KMS-11 (cell line): ENCODE data around the gene OR5B2.

ENCODE experiments used
- H2AFZ ChIP-seq: fragments of 200-600 bp; sonication (generic); 2 replicates; pipeline ENCODE4 v1.6.1; 2016; ENCODE audit warnings: antibody characterized with exemption, mixed run types, low read depth
- H3K27ac ChIP-seq: fragments of 200-600 bp; sonication (generic); 2 replicates; pipeline ENCODE4 v1.6.1; 2016; ENCODE audit warnings: mild to moderate bottlenecking, mixed run types
- H3K27me3 ChIP-seq: fragments of 200-600 bp; sonication (generic); 2 replicates; pipeline ENCODE4 v1.6.1; 2017; ENCODE audit warnings: mild to moderate bottlenecking, low read depth, mixed run types, moderate library complexity; ENCODE audit not compliant: insufficient read depth
- H3K36me3 ChIP-seq: fragments of 200-600 bp; sonication (generic); 2 replicates; pipeline ENCODE4 v1.6.1; 2017; ENCODE audit warnings: mild to moderate bottlenecking, mixed run types; ENCODE audit not compliant: insufficient read depth
- H3K4me1 ChIP-seq: fragments of 200-600 bp; sonication (generic); 2 replicates; pipeline ENCODE4 v1.6.1; 2016; ENCODE audit warnings: mild to moderate bottlenecking, low read depth, mixed run types; ENCODE audit not compliant: poor library complexity, severe bottlenecking
- H3K4me2 ChIP-seq: fragments of 200-600 bp; sonication (generic); 2 replicates; pipeline ENCODE4 v1.7.0; 2016; ENCODE audit warnings: mild to moderate bottlenecking, mixed run types
- H3K4me3 ChIP-seq: fragments of 200-600 bp; sonication (generic); IDR thresholded peaks from 2 replicates; pipeline ENCODE4 v1.6.1; 2017; ENCODE audit warnings: low read depth, low read length, mixed read lengths; ENCODE audit not compliant: insufficient read depth
- H3K79me2 ChIP-seq: fragments of 200-600 bp; sonication (generic); 2 replicates; pipeline ENCODE4 v1.6.1; 2016; ENCODE audit warnings: low read depth, mixed run types; ENCODE audit not compliant: insufficient read depth
- H3K9ac ChIP-seq: fragments of 200-600 bp; sonication (generic); 2 replicates; pipeline ENCODE4 v1.6.1; 2016; ENCODE audit warnings: mild to moderate bottlenecking, mixed run types
- H4K20me1 ChIP-seq: fragments of 200-600 bp; sonication (generic); 2 replicates; pipeline ENCODE4 v1.6.1; 2016; ENCODE audit warnings: mild to moderate bottlenecking, mixed run types; ENCODE audit not compliant: insufficient read depth
- TF ChIP-seq, protein P1 (sequence below): fragments of 200-600 bp; sonication (generic); conservative IDR thresholded peaks from 2 replicates; pipeline ENCODE4 v1.6.1; 2017; ENCODE audit warnings: low read depth, mild to moderate bottlenecking, antibody characterized with exemption, low read length, moderate library complexity, mixed read lengths

Gene OR5B2

DNA sequence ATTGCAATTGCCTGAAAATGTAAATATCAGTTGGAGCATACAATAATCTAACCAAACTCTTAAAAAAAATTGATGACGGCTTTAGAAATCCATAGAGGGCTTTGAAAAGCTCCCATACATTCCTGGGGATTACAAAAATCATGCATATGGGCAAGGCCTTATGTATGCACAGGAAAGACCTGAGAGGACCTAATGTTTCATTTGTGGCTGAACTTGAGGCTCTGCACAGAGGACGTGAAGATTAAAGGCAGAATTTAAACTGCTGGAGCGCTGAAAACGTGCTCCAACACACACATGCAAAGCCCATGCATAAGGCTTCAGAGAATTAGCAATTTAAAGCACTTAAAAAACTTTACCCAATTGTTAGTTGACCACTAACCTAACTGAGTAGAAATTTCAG, 10.6 kb upstream of the OR5B2 start:
- Histone ChIP-seq H3K4me2 (no peak overlapping the region), H4K20me1 (no peaks in the 10 kb centered on the region), H3K27ac (no peak overlapping the region), H2AFZ (no peak overlapping the region), H3K36me3 (no peaks in the 10 kb centered on the region), H3K27me3 (no peaks in the 10 kb centered on the region), H3K79me2 (no peaks in the 10 kb centered on the region), H3K9ac (no peak overlapping the region), H3K4me3 (no peak overlapping the region), H3K4me1 (no peaks in the 10 kb centered on the region)
- TF ChIP-seq, protein P1, sequence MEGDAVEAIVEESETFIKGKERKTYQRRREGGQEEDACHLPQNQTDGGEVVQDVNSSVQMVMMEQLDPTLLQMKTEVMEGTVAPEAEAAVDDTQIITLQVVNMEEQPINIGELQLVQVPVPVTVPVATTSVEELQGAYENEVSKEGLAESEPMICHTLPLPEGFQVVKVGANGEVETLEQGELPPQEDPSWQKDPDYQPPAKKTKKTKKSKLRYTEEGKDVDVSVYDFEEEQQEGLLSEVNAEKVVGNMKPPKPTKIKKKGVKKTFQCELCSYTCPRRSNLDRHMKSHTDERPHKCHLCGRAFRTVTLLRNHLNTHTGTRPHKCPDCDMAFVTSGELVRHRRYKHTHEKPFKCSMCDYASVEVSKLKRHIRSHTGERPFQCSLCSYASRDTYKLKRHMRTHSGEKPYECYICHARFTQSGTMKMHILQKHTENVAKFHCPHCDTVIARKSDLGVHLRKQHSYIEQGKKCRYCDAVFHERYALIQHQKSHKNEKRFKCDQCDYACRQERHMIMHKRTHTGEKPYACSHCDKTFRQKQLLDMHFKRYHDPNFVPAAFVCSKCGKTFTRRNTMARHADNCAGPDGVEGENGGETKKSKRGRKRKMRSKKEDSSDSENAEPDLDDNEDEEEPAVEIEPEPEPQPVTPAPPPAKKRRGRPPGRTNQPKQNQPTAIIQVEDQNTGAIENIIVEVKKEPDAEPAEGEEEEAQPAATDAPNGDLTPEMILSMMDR = no peak

DNA sequence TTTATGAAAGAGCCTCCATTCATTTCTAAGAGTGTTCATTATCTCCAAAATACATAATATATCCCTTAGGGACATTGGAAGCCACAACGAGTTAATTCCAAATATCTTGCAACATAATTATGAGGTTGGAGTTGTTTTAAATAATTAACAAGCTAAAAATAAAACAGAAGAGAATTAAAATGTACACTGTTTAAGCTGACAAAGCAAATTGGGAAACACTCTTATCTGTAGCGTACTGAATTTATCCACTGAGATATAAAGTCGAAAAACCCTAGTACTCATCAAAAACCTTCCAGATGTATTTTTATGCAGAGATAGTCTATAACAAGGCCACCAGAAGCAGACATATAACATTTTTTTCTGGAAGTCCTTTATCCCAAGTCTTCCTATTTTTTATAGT, 6.3 kb upstream of the OR5B2 start:
- Histone ChIP-seq H3K27me3 (no peaks in the 10 kb centered on the region), H3K79me2 (no peaks in the 10 kb centered on the region), H3K27ac (no peak overlapping the region), H3K4me3 (no peak overlapping the region), H3K4me1 (no peaks in the 10 kb centered on the region), H3K9ac (no peak overlapping the region), H2AFZ (no peak overlapping the region), H3K4me2 (no peak overlapping the region), H4K20me1 (no peaks in the 10 kb centered on the region), H3K36me3 (no peaks in the 10 kb centered on the region)
- TF ChIP-seq, protein P1 = no peak

DNA sequence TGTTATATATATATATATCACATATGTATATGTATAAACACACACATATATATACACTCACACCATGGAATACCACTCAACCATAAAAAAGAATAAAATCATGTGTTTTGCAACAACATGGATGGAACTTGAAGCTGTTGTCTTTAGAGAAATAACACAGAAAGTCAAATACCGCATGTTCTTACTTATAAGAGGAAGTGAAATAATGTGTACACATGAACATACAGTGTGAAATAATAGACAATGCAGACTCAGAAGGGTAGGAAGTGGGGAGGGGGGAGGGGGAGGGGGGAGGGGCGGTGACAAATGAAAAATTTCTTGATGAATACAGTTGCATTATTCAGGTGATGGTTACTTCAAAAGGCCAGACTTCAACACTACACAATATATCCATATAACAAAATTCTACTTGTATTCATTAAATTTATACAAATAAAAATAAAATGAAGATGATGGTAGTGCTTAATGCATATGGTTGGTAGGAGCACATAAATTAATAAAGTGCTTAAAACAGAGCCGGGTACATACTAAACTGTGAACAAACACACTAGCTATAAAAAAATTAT, 5.8 kb upstream of the OR5B2 start:
- Histone ChIP-seq H3K4me3 (no peak overlapping the region), H2AFZ (no peak overlapping the region), H3K4me1 (no peaks in the 10 kb centered on the region), H3K36me3 (no peaks in the 10 kb centered on the region), H3K79me2 (no peaks in the 10 kb centered on the region), H3K27ac (no peak overlapping the region), H4K20me1 (no peaks in the 10 kb centered on the region), H3K9ac (no peak overlapping the region), H3K4me2 (no peak overlapping the region), H3K27me3 (no peaks in the 10 kb centered on the region)
- TF ChIP-seq, protein P1 = no peak

DNA sequence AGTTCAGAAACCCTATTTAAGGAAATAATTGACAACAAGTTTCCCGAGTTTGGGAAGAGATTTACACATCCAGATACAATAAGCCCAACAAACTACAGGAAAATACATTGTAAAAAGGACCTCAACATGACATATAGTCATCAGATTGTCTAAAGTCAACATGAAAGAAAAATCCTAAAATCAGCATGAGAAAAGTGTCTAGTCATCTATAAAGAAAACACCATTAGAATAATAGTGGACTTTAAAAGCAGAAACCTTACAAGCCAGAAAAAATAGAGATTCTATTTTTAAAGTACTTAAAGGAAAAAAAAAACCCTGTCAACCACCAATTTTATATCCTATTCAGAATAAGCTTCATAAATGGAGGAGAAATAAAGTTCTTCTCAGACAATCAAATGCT, 1.4 kb upstream of the OR5B2 start:
- Histone ChIP-seq H3K79me2 (no peaks in the 10 kb centered on the region), H3K27me3 (no peaks in the 10 kb centered on the region), H3K36me3 (no peaks in the 10 kb centered on the region), H3K4me2 (no peak overlapping the region), H2AFZ (no peak overlapping the region), H3K27ac (no peak overlapping the region), H3K9ac (no peak overlapping the region; the same call in 1 of the 2 replicates), H3K4me3 (no peak overlapping the region), H3K4me1 (no peaks in the 10 kb centered on the region), H4K20me1 (no peaks in the 10 kb centered on the region)
- TF ChIP-seq, protein P1 = no peak
